Measurements from ENCODE around the gene TAOK2. TPM values are rescaled to one million over a fixed set of nuclear protein-coding genes. Genes with fewer than 3 reads are reported as not detected.

TAOK2 gene
- total and polyA plus RNA-seq, 2 of the 4 experiments (the other 2 are of a cell fraction): 23.0 to 31.7 TPM

DNA sequence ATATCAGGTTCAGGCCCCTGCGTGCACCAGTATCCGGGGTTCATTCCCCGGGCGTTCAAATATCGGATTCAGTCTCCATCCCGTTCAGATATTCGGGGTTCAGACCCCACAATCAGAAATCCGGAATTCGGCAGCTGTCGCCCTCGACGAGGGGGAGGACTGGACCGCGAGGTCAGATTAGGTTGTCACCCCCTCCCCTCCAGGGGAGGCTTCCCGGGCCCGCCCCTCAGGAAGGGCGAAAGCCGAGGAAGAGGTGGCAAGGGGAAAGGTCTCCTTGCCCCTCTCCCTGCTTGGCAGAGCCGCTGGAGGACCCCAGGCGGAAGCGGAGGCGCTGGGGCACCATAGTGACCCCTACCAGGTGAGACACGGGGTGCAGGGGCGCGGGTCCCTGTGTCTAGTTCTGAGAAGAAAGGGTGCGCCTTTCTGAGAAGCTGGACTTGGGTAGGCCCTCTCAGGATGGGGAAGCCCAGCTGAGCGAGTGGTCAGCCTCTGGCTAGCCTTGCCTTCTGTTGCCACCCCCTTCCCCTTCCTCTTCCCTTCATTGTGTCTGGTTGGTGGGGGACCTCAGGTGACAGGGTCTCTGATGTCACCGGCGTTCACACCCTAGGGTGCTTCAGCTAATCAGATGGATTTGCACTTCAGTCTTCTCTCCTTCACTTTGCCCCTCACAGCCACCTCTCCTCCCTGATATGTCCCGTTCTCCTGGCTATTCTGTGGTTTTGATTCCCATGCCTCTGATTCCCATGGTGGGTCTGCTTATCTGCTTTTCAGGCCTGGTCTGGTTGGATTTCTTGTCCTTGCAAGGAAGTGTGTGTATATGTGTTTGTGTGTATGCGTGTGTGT is 844 bp downstream of the TAOK2 start:
- in situ Hi-C loops (cut with MboI; ENCODE audit: low sequenced_read_pairs): no loop called here
- peak overlapping the region; percentile 69 for H3K4me3 ChIP-seq (ENCODE audit: insufficient read depth, low read depth, low read length)
- H3K18ac ChIP-seq (ENCODE audit: low read depth, low read length): no peak overlapping the region
- H2BK15ac ChIP-seq (ENCODE audit: low read depth, low read length): no peak overlapping the region
- H3K23ac ChIP-seq (ENCODE audit: low read depth, low read length): peak overlapping the region; percentile 99
- peaks cover 44% of the 10 kb centered on the region for H4K20me1 ChIP-seq (ENCODE audit: insufficient read depth, low read length)
- H3K9ac ChIP-seq (ENCODE audit: low read depth, low read length): peak overlapping the region; percentile 94
- H3K36me3 ChIP-seq (ENCODE audit: control insufficient read depth, insufficient read depth, low read length): peaks cover 26% of the 10 kb centered on the region
- H4K5ac ChIP-seq (ENCODE audit: low read depth, low read length): no peak overlapping the region
- H3K4me2 ChIP-seq (ENCODE audit: low read depth, low read length): peak overlapping the region; percentile 91
- H2AK5ac ChIP-seq (ENCODE audit: low read depth, low read length): peak overlapping the region; percentile 57
- peak overlapping the region; percentile 99 for H2AK9ac ChIP-seq (replicated peaks; ENCODE audit: low read depth, low read length, poor library complexity)
- peak overlapping the region; percentile 17; the same call in 1 of the 2 replicates for H4K91ac ChIP-seq (ENCODE audit: insufficient read depth, low read depth, low read length)
- dilution Hi-C loops (cut with HindIII; ENCODE audit: low sequenced_read_pairs, unreplicated experiment): no loop called here
- peak overlapping the region; percentile 68 to 98; a peak in 3 of 4 replicates for H4K8ac ChIP-seq (ENCODE audit: low read depth in 2 of 2, low read length in 2 of 2)
- ChIA-PET POLR2A (ENCODE audit: unreplicated experiment) (no interaction called here), CTCF (interaction anchor here (0.6 to 1.3 kb wide), 2 partner anchors 13 to 190 kb away, joined by 3 read pairs; partner anchors contain the start of gene TMEM219)
- H2BK20ac ChIP-seq (ENCODE audit: low read depth, low read length): no peak overlapping the region
- no peak overlapping the region for H2BK120ac ChIP-seq (ENCODE audit: low read depth, low read length)
- WGBS, 2 experiments (ENCODE audit: extremely low coverage in 2 of 2, insufficient read length in 1 of 2): 0% methylated on average over 5 of the region's 31 CpGs; no CpG with 5 or more reads in 1 of the 2 experiments
- no TSS peak for BruUV-seq (replicated peaks)
- peaks cover 28% of the 10 kb centered on the region for H3K9me1 ChIP-seq (ENCODE audit: insufficient read depth, low read length)
- H3K4ac ChIP-seq (ENCODE audit: low read depth, low read length): peak overlapping the region; percentile 97
- peak; percentile 12 for DNase-seq
- H3K4me1 ChIP-seq (ENCODE audit: control insufficient read depth, insufficient read depth, low read length): peaks cover 13% of the 10 kb centered on the region; the same call in 1 of the 2 replicates
- peak overlapping the region; percentile 81 for H3K56ac ChIP-seq (ENCODE audit: extremely low read depth, insufficient read depth, low read length)
- no peaks in the 10 kb centered on the region for H3K9me3 ChIP-seq (ENCODE audit: control insufficient read depth, insufficient read depth, low read length)
- intact Hi-C loops (cut with micrococcal nuclease): loop anchor here (5.0 kb wide), 1 partner anchor 47 kb away; the partner anchor contains the start of gene KCTD13
- no peaks in the 10 kb centered on the region for H3K27me3 ChIP-seq (ENCODE audit: control insufficient read depth, insufficient read depth, low read length)
- no peak for ATAC-seq (ENCODE audit: low read depth)
- H2AFZ ChIP-seq (replicated peaks; ENCODE audit: low read length, poor library complexity): peak overlapping the region; percentile 97
- H3K27ac ChIP-seq (ENCODE audit: insufficient read depth, low read length): peak overlapping the region; percentile 92
- peak overlapping the region; percentile 79 for H2BK5ac ChIP-seq (ENCODE audit: low read depth, low read length, poor library complexity, severe bottlenecking)
- peaks cover 6 to 58% of the 10 kb centered on the region in 2 experiments for H3K79me1 ChIP-seq (ENCODE audit: low read depth in 1 of 2, low read length in 2 of 2)
- H3K14ac ChIP-seq (replicated peaks; ENCODE audit: low read depth, low read length): peak overlapping the region; percentile 99
- no peak for TF ChIP-seq CHD1 (IDR thresholded peaks at IDR 0.05; ENCODE audit: low read depth, low read length)
- TF ChIP-seq MAZ (IDR thresholded peaks at IDR 0.05; ENCODE audit: borderline replicate concordance, low read depth, low read length): no peak
- no peak for TF ChIP-seq RFX5 (IDR thresholded peaks at IDR 0.05; ENCODE audit: low read depth, low read length)
- TF ChIP-seq RCOR1 (IDR thresholded peaks at IDR 0.05; ENCODE audit: insufficient replicate concordance, low read length): no peak
- TF ChIP-seq, protein P1, sequence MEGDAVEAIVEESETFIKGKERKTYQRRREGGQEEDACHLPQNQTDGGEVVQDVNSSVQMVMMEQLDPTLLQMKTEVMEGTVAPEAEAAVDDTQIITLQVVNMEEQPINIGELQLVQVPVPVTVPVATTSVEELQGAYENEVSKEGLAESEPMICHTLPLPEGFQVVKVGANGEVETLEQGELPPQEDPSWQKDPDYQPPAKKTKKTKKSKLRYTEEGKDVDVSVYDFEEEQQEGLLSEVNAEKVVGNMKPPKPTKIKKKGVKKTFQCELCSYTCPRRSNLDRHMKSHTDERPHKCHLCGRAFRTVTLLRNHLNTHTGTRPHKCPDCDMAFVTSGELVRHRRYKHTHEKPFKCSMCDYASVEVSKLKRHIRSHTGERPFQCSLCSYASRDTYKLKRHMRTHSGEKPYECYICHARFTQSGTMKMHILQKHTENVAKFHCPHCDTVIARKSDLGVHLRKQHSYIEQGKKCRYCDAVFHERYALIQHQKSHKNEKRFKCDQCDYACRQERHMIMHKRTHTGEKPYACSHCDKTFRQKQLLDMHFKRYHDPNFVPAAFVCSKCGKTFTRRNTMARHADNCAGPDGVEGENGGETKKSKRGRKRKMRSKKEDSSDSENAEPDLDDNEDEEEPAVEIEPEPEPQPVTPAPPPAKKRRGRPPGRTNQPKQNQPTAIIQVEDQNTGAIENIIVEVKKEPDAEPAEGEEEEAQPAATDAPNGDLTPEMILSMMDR (conservative IDR thresholded peaks at IDR 0.05; ENCODE audit: low read depth, low read length): no peak
- TF ChIP-seq MAFK (IDR thresholded peaks at IDR 0.05; ENCODE audit: low read depth, low read length): no peak
- TF ChIP-seq, protein P2, sequence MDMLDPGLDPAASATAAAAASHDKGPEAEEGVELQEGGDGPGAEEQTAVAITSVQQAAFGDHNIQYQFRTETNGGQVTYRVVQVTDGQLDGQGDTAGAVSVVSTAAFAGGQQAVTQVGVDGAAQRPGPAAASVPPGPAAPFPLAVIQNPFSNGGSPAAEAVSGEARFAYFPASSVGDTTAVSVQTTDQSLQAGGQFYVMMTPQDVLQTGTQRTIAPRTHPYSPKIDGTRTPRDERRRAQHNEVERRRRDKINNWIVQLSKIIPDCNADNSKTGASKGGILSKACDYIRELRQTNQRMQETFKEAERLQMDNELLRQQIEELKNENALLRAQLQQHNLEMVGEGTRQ (IDR thresholded peaks at IDR 0.05; ENCODE audit: low read depth, low read length): no peak
- no peak for TF ChIP-seq POLR2A (IDR thresholded peaks at IDR 0.05; ENCODE audit: low read depth, low read length)
- TF ChIP-seq, protein P3, sequence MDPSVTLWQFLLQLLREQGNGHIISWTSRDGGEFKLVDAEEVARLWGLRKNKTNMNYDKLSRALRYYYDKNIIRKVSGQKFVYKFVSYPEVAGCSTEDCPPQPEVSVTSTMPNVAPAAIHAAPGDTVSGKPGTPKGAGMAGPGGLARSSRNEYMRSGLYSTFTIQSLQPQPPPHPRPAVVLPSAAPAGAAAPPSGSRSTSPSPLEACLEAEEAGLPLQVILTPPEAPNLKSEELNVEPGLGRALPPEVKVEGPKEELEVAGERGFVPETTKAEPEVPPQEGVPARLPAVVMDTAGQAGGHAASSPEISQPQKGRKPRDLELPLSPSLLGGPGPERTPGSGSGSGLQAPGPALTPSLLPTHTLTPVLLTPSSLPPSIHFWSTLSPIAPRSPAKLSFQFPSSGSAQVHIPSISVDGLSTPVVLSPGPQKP (IDR thresholded peaks at IDR 0.05; ENCODE audit: borderline replicate concordance, low read depth, low read length): no peak
- TF ChIP-seq NFE2L2 (IDR thresholded peaks at IDR 0.05; ENCODE audit: low read depth, low read length): no peak
- TF ChIP-seq MXI1 (IDR thresholded peaks at IDR 0.05; ENCODE audit: borderline replicate concordance, low read depth, low read length): no peak
- TF ChIP-seq SMC3 (IDR thresholded peaks at IDR 0.05; ENCODE audit: low read depth, low read length): no peak
- no peak for TF ChIP-seq BHLHE40 (IDR thresholded peaks at IDR 0.05; ENCODE audit: low read depth, low read length)
